H9 (cell line): ENCODE measurements around the gene KCNIP3. TPM values are rescaled to one million over a fixed set of nuclear protein-coding genes. Genes with fewer than 3 reads are reported as not detected.
A peak's percentile ranks its signal among the peaks of the same experiment; 100 is the strongest.
"Not testable (repeated sequence)": the region's sequence is repeated elsewhere in the genome, so short reads cannot be mapped to it uniquely, and the experiment has no call there.

ENCODE experiments used
- DNase-seq: peaks from one replicate; pipeline ENCODE4 v3.0.0-alpha.2; 2017
- H2AFZ ChIP-seq: one replicate; pipeline ENCODE4 v1.6.1; 2013; ENCODE audit warnings: mild to moderate bottlenecking, low read length, control low read depth, moderate library complexity
- H2AK5ac ChIP-seq: 2 replicates; pipeline ENCODE4 v1.6.1; 2013; ENCODE audit warnings: low read length, control low read depth, mixed read lengths; ENCODE audit not compliant: insufficient read length
- H2BK120ac ChIP-seq: one replicate; pipeline ENCODE4 v1.6.1; 2013; ENCODE audit warnings: low read depth, mild to moderate bottlenecking, low read length, control low read depth, inconsistent platforms; ENCODE audit not compliant: poor library complexity, severe bottlenecking
- H2BK12ac ChIP-seq: 2 replicates; pipeline ENCODE4 v1.6.1; 2013; ENCODE audit warnings: low read length, control low read depth, mixed read lengths, low read depth; ENCODE audit not compliant: insufficient read length
- H2BK15ac ChIP-seq: 2 replicates; pipeline ENCODE4 v1.6.1; 2013; ENCODE audit warnings: low read depth, low read length, control low read depth
- H2BK20ac ChIP-seq: one replicate; pipeline ENCODE4 v1.6.1; 2013; ENCODE audit warnings: low read depth, mild to moderate bottlenecking, low read length, control low read depth, inconsistent platforms; ENCODE audit not compliant: poor library complexity, severe bottlenecking
- H2BK5ac ChIP-seq: 2 replicates; pipeline ENCODE4 v1.6.1; 2013; ENCODE audit warnings: low read length, control low read depth, mixed read lengths; ENCODE audit not compliant: insufficient read length
- H3K14ac ChIP-seq: 2 replicates; pipeline ENCODE4 v1.6.1; 2013; ENCODE audit warnings: low read length, control low read depth; ENCODE audit not compliant: insufficient read depth
- H3K18ac ChIP-seq: 2 replicates; pipeline ENCODE4 v1.6.1; 2013; ENCODE audit warnings: low read depth, mild to moderate bottlenecking, mixed read lengths, low read length, control low read depth; ENCODE audit not compliant: insufficient read length
- H3K23ac ChIP-seq: 2 replicates; pipeline ENCODE4 v1.6.1; 2013; ENCODE audit warnings: low read length, control low read depth, mixed read lengths, low read depth; ENCODE audit not compliant: insufficient read length
- H3K23me2 ChIP-seq: 2 replicates; pipeline ENCODE4 v1.6.1; 2013; ENCODE audit warnings: low read depth, mild to moderate bottlenecking, mixed read lengths, low read length, control low read depth; ENCODE audit not compliant: insufficient read length, poor library complexity, severe bottlenecking
- H3K27ac ChIP-seq: 2 replicates; pipeline ENCODE4 v1.5.1; 2013; ENCODE audit warnings: low read length, control low read depth, mixed read lengths, low read depth; ENCODE audit not compliant: insufficient read length
- H3K27me3 ChIP-seq: 2 replicates; pipeline ENCODE4 v1.6.1; 2013; ENCODE audit warnings: low read length, control low read depth, inconsistent platforms; ENCODE audit not compliant: insufficient read depth
- H3K4ac ChIP-seq: 2 replicates; pipeline ENCODE4 v1.6.1; 2013; ENCODE audit warnings: low read depth, mild to moderate bottlenecking, control low read depth, inconsistent platforms, low read length, moderate library complexity
- H3K4me1 ChIP-seq: 2 replicates; pipeline ENCODE4 v1.6.1; 2013; ENCODE audit warnings: low read length, control low read depth, inconsistent platforms; ENCODE audit not compliant: insufficient read depth
- H3K4me2 ChIP-seq: 2 replicates; pipeline ENCODE4 v1.6.1; 2013; ENCODE audit warnings: low read length, control low read depth, mixed read lengths; ENCODE audit not compliant: insufficient read length, insufficient read depth
- H3K56ac ChIP-seq: 2 replicates; pipeline ENCODE4 v1.6.1; 2013; ENCODE audit warnings: low read depth, mild to moderate bottlenecking, mixed read lengths, low read length, control low read depth; ENCODE audit not compliant: insufficient read length
- H3K79me1 ChIP-seq: 2 replicates; pipeline ENCODE4 v1.6.1; 2013; ENCODE audit warnings: low read depth, mild to moderate bottlenecking, moderate library complexity, low read length, control low read depth, inconsistent platforms; ENCODE audit not compliant: insufficient read depth, poor library complexity, severe bottlenecking
- H3K79me2 ChIP-seq: 2 replicates; pipeline ENCODE4 v1.6.1; 2013; ENCODE audit warnings: low read length, control low read depth, inconsistent platforms; ENCODE audit not compliant: insufficient read depth
- H3K9ac ChIP-seq: 2 replicates; pipeline ENCODE4 v1.6.1; 2013; ENCODE audit warnings: low read length, control low read depth, mixed read lengths; ENCODE audit not compliant: insufficient read length; ENCODE audit errors: extremely low read depth
- H3K9me3 ChIP-seq: one replicate; pipeline ENCODE4 v1.6.1; 2013; ENCODE audit warnings: low read depth, low read length, inconsistent platforms; ENCODE audit not compliant: control insufficient read depth
- H3T11ph ChIP-seq: one replicate; pipeline ENCODE4 v1.6.1; 2013; ENCODE audit warnings: mild to moderate bottlenecking, low read length, control low read depth, inconsistent platforms
- H4K20me1 ChIP-seq: one replicate; pipeline ENCODE4 v1.6.1; 2013; ENCODE audit not compliant: control insufficient read depth, insufficient read length, insufficient read depth
- H4K5ac ChIP-seq: 2 replicates; pipeline ENCODE4 v1.6.1; 2013; ENCODE audit warnings: low read depth, mild to moderate bottlenecking, mixed read lengths, low read length, control low read depth; ENCODE audit not compliant: insufficient read length
- H4K8ac ChIP-seq: replicated peaks from 2 replicates; pipeline ENCODE4 v1.6.1; 2013; ENCODE audit warnings: low read length, control low read depth, mixed read lengths, low read depth; ENCODE audit not compliant: insufficient read length
- H4K91ac ChIP-seq: 2 replicates; pipeline ENCODE4 v1.6.1; 2013; ENCODE audit warnings: low read depth, mild to moderate bottlenecking, moderate library complexity, mixed read lengths, low read length, control low read depth; ENCODE audit not compliant: insufficient read length
- H3K27ac Mint-ChIP-seq, 3 experiments: 2 replicates in 2 of 3; 3 replicates in 1 of 3; pipeline ENCODE4 v1.8.0; 2020 to 2021; ENCODE audit warnings: mixed read lengths in 3 of 3, mild to moderate bottlenecking in 1 of 3, moderate library complexity in 1 of 3
- H3K27me3 Mint-ChIP-seq: 2 replicates; pipeline ENCODE4 v1.8.0; 2021; ENCODE audit warnings: low read depth, mild to moderate bottlenecking, moderate library complexity, mixed read lengths
- H3K36me3 Mint-ChIP-seq, 3 experiments: 2 replicates in 2 of 3; 3 replicates in 1 of 3; pipeline ENCODE4 v1.8.0; 2020 to 2021; ENCODE audit warnings: low read depth in 3 of 3, mixed read lengths in 3 of 3; ENCODE audit not compliant: insufficient read depth in 1 of 3
- H3K4me1 Mint-ChIP-seq, 2 experiments: 2 replicates each; pipeline ENCODE4 v1.8.0; 2020; ENCODE audit warnings: mixed read lengths in 2 of 2
- H3K4me3 Mint-ChIP-seq, 2 experiments: 2 replicates in 1 of 2; 3 replicates in 1 of 2; pipeline ENCODE4 v1.8.0; 2020 to 2021; ENCODE audit warnings: mild to moderate bottlenecking in 2 of 2, mixed read lengths in 2 of 2, moderate library complexity in 1 of 2
- H3K9me3 Mint-ChIP-seq, 2 experiments: 2 replicates in 1 of 2; 3 replicates in 1 of 2; pipeline ENCODE4 v1.8.0; 2020; ENCODE audit warnings: mild to moderate bottlenecking in 2 of 2, mixed read lengths in 2 of 2, moderate library complexity in 1 of 2
- WGBS: extraction: QIAGEN DNeasy Blood & Tissue Kit; methylation state at CpG from one replicate; pipeline ENCODE4 v1.1.7; 2013; ENCODE audit warnings: missing lambda C conversion rate, low lambda C conversion rate, mixed read lengths; ENCODE audit not compliant: insufficient read length; ENCODE audit errors: extremely low coverage; 5-methylcytosine and 5-hydroxymethylcytosine counted together
- total RNA-seq: library from RNA; stranded (reverse); gene quantifications from 2 replicates; pipeline ENCODE4 v1.2.1, GENCODE V29; 2021
- TF ChIP-seq, protein P1 (sequence below): fragments of 200-600 bp; sonication (generic); conservative IDR thresholded peaks from 3 replicates; pipeline ENCODE4 v1.8.0; 2021; ENCODE audit warnings: antibody characterized with exemption, mild to moderate bottlenecking

Gene KCNIP3
- total RNA-seq, 1 experiment from 2014 or later = 1.5 TPM

DNA sequence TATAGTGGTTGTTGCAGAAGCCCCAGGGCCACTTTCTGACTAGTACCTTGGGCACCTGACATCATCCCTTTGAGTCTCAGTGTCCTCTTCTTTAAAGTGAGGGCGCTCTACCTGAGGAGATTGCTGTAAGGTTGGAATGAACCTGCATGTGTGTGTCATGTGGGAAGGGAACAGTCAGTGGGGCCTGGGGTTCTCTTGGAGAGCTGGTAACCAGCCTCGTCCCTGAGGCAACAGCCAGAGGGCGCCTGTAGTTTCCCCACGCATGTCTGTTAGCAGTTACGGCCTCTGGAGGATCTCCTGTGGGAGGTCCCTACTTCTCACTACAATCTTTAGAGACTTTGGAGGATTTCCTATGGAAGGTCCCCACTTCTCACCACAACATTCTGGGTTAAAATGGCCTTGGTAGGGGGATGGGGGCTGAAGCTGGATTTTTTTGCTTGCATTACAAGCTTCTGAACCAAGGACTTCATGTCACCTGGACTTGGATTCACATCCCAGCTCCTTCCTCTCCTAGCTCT is 106.1 kb downstream of the KCNIP3 start:
- not testable (repeated sequence) for H2BK120ac ChIP-seq, H3K79me1 ChIP-seq, H3K14ac ChIP-seq, H3T11ph ChIP-seq, H2BK20ac ChIP-seq, H3K18ac ChIP-seq, H3K23me2 ChIP-seq, H3K4ac ChIP-seq, H4K8ac ChIP-seq, H3K9me3 Mint-ChIP-seq, H3K56ac ChIP-seq, DNase-seq, H3K23ac ChIP-seq, H3K4me1 ChIP-seq, H4K5ac ChIP-seq, H3K9me3 ChIP-seq, H3K79me2 ChIP-seq, H2AFZ ChIP-seq, H2BK5ac ChIP-seq, H2BK15ac ChIP-seq, H3K27ac ChIP-seq, H3K36me3 Mint-ChIP-seq, H3K27me3 ChIP-seq, H4K20me1 ChIP-seq, H2AK5ac ChIP-seq, H2BK12ac ChIP-seq
- Histone ChIP-seq H3K4me2 (peak overlapping the region; percentile 83), H3K9ac (peak overlapping the region; percentile 88), H4K91ac (peak overlapping the region; percentile 17)
- WGBS = no CpG with 5 or more reads among the region's 5 CpGs
- TF ChIP-seq, protein P1, sequence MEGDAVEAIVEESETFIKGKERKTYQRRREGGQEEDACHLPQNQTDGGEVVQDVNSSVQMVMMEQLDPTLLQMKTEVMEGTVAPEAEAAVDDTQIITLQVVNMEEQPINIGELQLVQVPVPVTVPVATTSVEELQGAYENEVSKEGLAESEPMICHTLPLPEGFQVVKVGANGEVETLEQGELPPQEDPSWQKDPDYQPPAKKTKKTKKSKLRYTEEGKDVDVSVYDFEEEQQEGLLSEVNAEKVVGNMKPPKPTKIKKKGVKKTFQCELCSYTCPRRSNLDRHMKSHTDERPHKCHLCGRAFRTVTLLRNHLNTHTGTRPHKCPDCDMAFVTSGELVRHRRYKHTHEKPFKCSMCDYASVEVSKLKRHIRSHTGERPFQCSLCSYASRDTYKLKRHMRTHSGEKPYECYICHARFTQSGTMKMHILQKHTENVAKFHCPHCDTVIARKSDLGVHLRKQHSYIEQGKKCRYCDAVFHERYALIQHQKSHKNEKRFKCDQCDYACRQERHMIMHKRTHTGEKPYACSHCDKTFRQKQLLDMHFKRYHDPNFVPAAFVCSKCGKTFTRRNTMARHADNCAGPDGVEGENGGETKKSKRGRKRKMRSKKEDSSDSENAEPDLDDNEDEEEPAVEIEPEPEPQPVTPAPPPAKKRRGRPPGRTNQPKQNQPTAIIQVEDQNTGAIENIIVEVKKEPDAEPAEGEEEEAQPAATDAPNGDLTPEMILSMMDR = peak; percentile 42
- Mint-ChIP-seq H3K4me1 (peaks cover 12 to 16% of the 10 kb centered on the region in 2 experiments), H3K27me3 (peaks cover 22% of the 10 kb centered on the region), H3K4me3 (peak overlapping the region; percentile 95 to 98), H3K27ac (peak overlapping the region in 1 of 3 experiments; percentile 98; a peak in 3 of 7 replicates)

DNA sequence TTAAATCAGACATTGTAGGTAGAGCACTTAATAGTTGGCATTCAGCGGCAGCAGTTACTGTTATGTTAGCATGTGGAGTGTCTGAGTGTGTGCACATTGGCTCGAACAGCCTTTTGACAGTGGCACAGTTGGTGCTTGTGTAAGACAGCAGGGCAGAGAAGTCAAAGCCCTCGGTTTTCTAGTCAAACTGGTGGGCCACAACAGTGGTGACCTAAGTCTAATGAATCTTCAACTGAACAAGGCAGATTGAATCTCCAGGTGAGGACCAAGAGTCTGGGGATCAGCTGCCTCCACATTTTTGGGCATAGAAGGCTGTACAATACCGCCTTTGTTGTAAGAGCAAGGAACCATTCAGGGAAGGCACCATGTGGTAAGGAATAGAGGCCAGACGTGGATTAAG is 106.7 kb downstream of the KCNIP3 start:
- not testable (repeated sequence) for H3K56ac ChIP-seq, H4K5ac ChIP-seq, H3K79me2 ChIP-seq, H4K91ac ChIP-seq, H3K27ac ChIP-seq, H3K4ac ChIP-seq, H3T11ph ChIP-seq, H3K27ac Mint-ChIP-seq, H3K36me3 Mint-ChIP-seq, H3K23me2 ChIP-seq, H4K8ac ChIP-seq, H3K23ac ChIP-seq, H2AK5ac ChIP-seq, DNase-seq, H2BK20ac ChIP-seq, H3K9ac ChIP-seq, H3K18ac ChIP-seq, H2BK5ac ChIP-seq, H3K79me1 ChIP-seq, H2AFZ ChIP-seq, H3K4me1 ChIP-seq, H3K9me3 ChIP-seq, H4K20me1 ChIP-seq, H3K14ac ChIP-seq, H2BK120ac ChIP-seq, H2BK15ac ChIP-seq, H3K9me3 Mint-ChIP-seq, H3K27me3 ChIP-seq, H2BK12ac ChIP-seq
- H3K4me2 ChIP-seq = peak overlapping the region; percentile 83
- Mint-ChIP-seq H3K4me3 (peak overlapping the region; percentile 95 to 98), H3K4me1 (peaks cover 12 to 16% of the 10 kb centered on the region in 2 experiments), H3K27me3 (peaks cover 20% of the 10 kb centered on the region)
- WGBS = no CpG with 5 or more reads among the region's 5 CpGs
